Measurements from ENCODE around the gene N4BP2. TPM values are rescaled to one million over a fixed set of nuclear protein-coding genes. Genes with fewer than 3 reads are reported as not detected.

N4BP2 gene
- total and polyA plus RNA-seq, 3 experiments from 2014 or later: 10.3 to 21.1 (median 18.0) TPM

- Mint-ChIP-seq H3K36me3 (no peaks in the 10 kb centered on the region), H3K4me3 (no peak overlapping the region), H3K27me3 (peaks cover 0 to 4% of the 10 kb centered on the region in 2 donors), H3K4me1 (no peaks in the 10 kb centered on the region), H3K27ac (no peak overlapping the region), H3K9me3 (no peaks in the 10 kb centered on the region)
- DNase-seq: no peak
- Histone ChIP-seq H3K4me3 (ENCODE audit: low read length) (no peak overlapping the region), H3K27ac (ENCODE audit: low read depth, low read length) (no peak overlapping the region), H3K9me3 (ENCODE audit: low read length) (no peaks in the 10 kb centered on the region), H3K4me1 (ENCODE audit: insufficient read depth, low read length) (no peaks in the 10 kb centered on the region), H3K27me3 (ENCODE audit: insufficient read depth, low read length, poor library complexity, severe bottlenecking) (no peaks in the 10 kb centered on the region), H3K36me3 (ENCODE audit: insufficient read depth, low read length) (no peaks in the 10 kb centered on the region)
- ChIA-PET POLR2A (no interaction called here), CTCF (interaction anchor here (1.2 kb wide), 1 partner anchor 285 kb away, joined by 3 read pairs; no protein-coding TSS in a partner anchor)
Measured at GRCh38 chr4:40040908-40041307, 15.7 kb upstream of the N4BP2 start.

GRCh38 chr4:40043786-40044185 lies 12.9 kb upstream of the N4BP2 start:
- Histone ChIP-seq H3K4me3 (ENCODE audit: low read length) (no peak overlapping the region), H3K4me1 (ENCODE audit: insufficient read depth, low read length) (no peaks in the 10 kb centered on the region), H3K27me3 (ENCODE audit: insufficient read depth, low read length, poor library complexity, severe bottlenecking) (no peaks in the 10 kb centered on the region), H3K9me3 (ENCODE audit: low read length) (no peaks in the 10 kb centered on the region), H3K36me3 (ENCODE audit: insufficient read depth, low read length) (no peaks in the 10 kb centered on the region), H3K27ac (ENCODE audit: low read depth, low read length) (no peak overlapping the region)
- CTCF ChIA-PET: no interaction called here
- no peak overlapping the region for H3K4me3 Mint-ChIP-seq
- no peak overlapping the region for H3K27ac Mint-ChIP-seq
- H3K36me3 Mint-ChIP-seq: no peaks in the 10 kb centered on the region
- POLR2A ChIA-PET: no interaction called here
- no peaks in the 10 kb centered on the region for H3K9me3 Mint-ChIP-seq
- no peaks in the 10 kb centered on the region for H3K27me3 Mint-ChIP-seq
- no peak for DNase-seq
- peaks cover 3 to 5% (median 4%) of the 10 kb centered on the region in 3 donors for H3K4me1 Mint-ChIP-seq

GRCh38 chr4:40046311-40046980 lies 10.2 kb upstream of the N4BP2 start:
- ChIA-PET CTCF (interaction anchor here (1.4 kb wide), 2 partner anchors 10 to 279 kb away, joined by 5 to 7 read pairs; partner anchors contain the start of gene N4BP2), POLR2A (interaction anchor here (0.6 to 1.4 kb wide), 2 partner anchors 8 to 10 kb away, joined by 6 to 8 read pairs; no protein-coding TSS in a partner anchor)
- DNase-seq: no peak
- H3K9me3 ChIP-seq (ENCODE audit: low read length): no peaks in the 10 kb centered on the region
- no peak overlapping the region for H3K4me3 Mint-ChIP-seq
- H3K36me3 ChIP-seq (ENCODE audit: insufficient read depth, low read length): no peaks in the 10 kb centered on the region
- H3K4me1 Mint-ChIP-seq: peaks cover 3 to 5% (median 4%) of the 10 kb centered on the region in 3 donors
- H3K4me1 ChIP-seq (ENCODE audit: insufficient read depth, low read length): no peaks in the 10 kb centered on the region
- no peaks in the 10 kb centered on the region for H3K36me3 Mint-ChIP-seq
- no peak overlapping the region for H3K4me3 ChIP-seq (ENCODE audit: low read length)
- H3K27me3 Mint-ChIP-seq: no peaks in the 10 kb centered on the region
- no peak overlapping the region for H3K27ac ChIP-seq (ENCODE audit: low read depth, low read length)
- H3K9me3 Mint-ChIP-seq: no peaks in the 10 kb centered on the region
- H3K27ac Mint-ChIP-seq: peak overlapping the region in 3 of 8 donors; percentile 12 to 86 (median 52)
- no peaks in the 10 kb centered on the region for H3K27me3 ChIP-seq (ENCODE audit: insufficient read depth, low read length, poor library complexity, severe bottlenecking)

GRCh38 chr4:40053161-40053560 lies 3.5 kb upstream of the N4BP2 start:
- ChIA-PET POLR2A (interaction anchor here (0.7 kb wide), 1 partner anchor 78 kb away, joined by 5 read pairs; no protein-coding TSS in a partner anchor), CTCF (interaction anchor here (0.7 to 0.9 kb wide), 2 partner anchors 260 to 584 kb away, joined by 3 read pairs; no protein-coding TSS in a partner anchor)
- no peak overlapping the region for H3K4me3 ChIP-seq (ENCODE audit: low read length)
- H3K27me3 Mint-ChIP-seq: no peaks in the 10 kb centered on the region
- peaks cover 0 to 9% (median 0%) of the 10 kb centered on the region in 3 donors for H3K36me3 Mint-ChIP-seq
- DNase-seq: no peak
- peaks cover 14% of the 10 kb centered on the region for H3K4me1 ChIP-seq (ENCODE audit: insufficient read depth, low read length)
- H3K9me3 Mint-ChIP-seq: no peaks in the 10 kb centered on the region
- H3K27me3 ChIP-seq (ENCODE audit: insufficient read depth, low read length, poor library complexity, severe bottlenecking): no peaks in the 10 kb centered on the region
- H3K36me3 ChIP-seq (ENCODE audit: insufficient read depth, low read length): no peaks in the 10 kb centered on the region
- H3K27ac Mint-ChIP-seq: no peak overlapping the region
- peaks cover 15 to 22% (median 17%) of the 10 kb centered on the region in 3 donors for H3K4me1 Mint-ChIP-seq
- no peak overlapping the region for H3K27ac ChIP-seq (ENCODE audit: low read depth, low read length)
- H3K4me3 Mint-ChIP-seq: peak overlapping the region in 1 of 7 donors; percentile 49
- no peaks in the 10 kb centered on the region for H3K9me3 ChIP-seq (ENCODE audit: low read length)

GRCh38 chr4:40055511-40055862 lies 1.2 kb upstream of the N4BP2 start:
- H3K4me1 Mint-ChIP-seq: peaks cover 27 to 39% (median 32%) of the 10 kb centered on the region in 3 donors
- Histone ChIP-seq H3K36me3 (ENCODE audit: insufficient read depth, low read length) (no peaks in the 10 kb centered on the region), H3K9me3 (ENCODE audit: low read length) (no peaks in the 10 kb centered on the region), H3K27me3 (ENCODE audit: insufficient read depth, low read length, poor library complexity, severe bottlenecking) (no peaks in the 10 kb centered on the region), H3K4me3 (ENCODE audit: low read length) (peak overlapping the region; percentile 69), H3K27ac (ENCODE audit: low read depth, low read length) (peak overlapping the region; percentile 83), H3K4me1 (ENCODE audit: insufficient read depth, low read length) (peaks cover 21% of the 10 kb centered on the region)
- no peaks in the 10 kb centered on the region for H3K9me3 Mint-ChIP-seq
- H3K36me3 Mint-ChIP-seq: peaks cover 0 to 9% (median 0%) of the 10 kb centered on the region in 3 donors
- ChIA-PET POLR2A (interaction anchor here (1.9 kb wide), 2 partner anchors 254 to 270 kb away, joined by 7 to 13 read pairs; no protein-coding TSS in a partner anchor), CTCF (interaction anchor here (1.1 to 4.8 kb wide), 14 partner anchors 20 to 842 kb away, joined by 3 to 45 read pairs (median 6); no protein-coding TSS in a partner anchor)
- no peak for DNase-seq
- no peaks in the 10 kb centered on the region for H3K27me3 Mint-ChIP-seq
- peak overlapping the region; percentile 84 to 98 (median 92) for H3K27ac Mint-ChIP-seq
- peak overlapping the region; percentile 81 to 98 (median 89) for H3K4me3 Mint-ChIP-seq

- DNase-seq: peak; percentile 35 to 70 (median 51)
- Histone ChIP-seq H3K36me3 (ENCODE audit: insufficient read depth, low read length) (no peaks in the 10 kb centered on the region), H3K4me3 (ENCODE audit: low read length) (peak overlapping the region; percentile 69), H3K27ac (ENCODE audit: low read depth, low read length) (peak overlapping the region; percentile 83), H3K4me1 (ENCODE audit: insufficient read depth, low read length) (peaks cover 21% of the 10 kb centered on the region), H3K9me3 (ENCODE audit: low read length) (no peaks in the 10 kb centered on the region), H3K27me3 (ENCODE audit: insufficient read depth, low read length, poor library complexity, severe bottlenecking) (no peaks in the 10 kb centered on the region)
- H3K4me3 Mint-ChIP-seq: peak overlapping the region; percentile 82 to 98 (median 91)
- H3K4me1 Mint-ChIP-seq: peaks cover 27 to 39% (median 32%) of the 10 kb centered on the region in 3 donors
- ChIA-PET POLR2A (interaction anchor here (0.6 to 1.9 kb wide), 6 partner anchors 9 to 269 kb away, joined by 3 to 13 read pairs (median 5); no protein-coding TSS in a partner anchor), CTCF (interaction anchor here (0.7 to 4.8 kb wide), 26 partner anchors 10 to 841 kb away, joined by 3 to 45 read pairs (median 4); partner anchors contain the start of gene RHOH)
- peaks cover 0 to 12% (median 0%) of the 10 kb centered on the region in 3 donors for H3K36me3 Mint-ChIP-seq
- no peaks in the 10 kb centered on the region for H3K9me3 Mint-ChIP-seq
- peak overlapping the region; percentile 85 to 98 (median 94) for H3K27ac Mint-ChIP-seq
- H3K27me3 Mint-ChIP-seq: no peaks in the 10 kb centered on the region
Measured at GRCh38 chr4:40055863-40056715, 561 bp upstream of the N4BP2 start.

- Histone ChIP-seq H3K4me3 (ENCODE audit: low read length) (peak overlapping the region; percentile 96), H3K9me3 (ENCODE audit: low read length) (no peaks in the 10 kb centered on the region), H3K4me1 (ENCODE audit: insufficient read depth, low read length) (peaks cover 21% of the 10 kb centered on the region), H3K27ac (ENCODE audit: low read depth, low read length) (peak overlapping the region; percentile 81), H3K27me3 (ENCODE audit: insufficient read depth, low read length, poor library complexity, severe bottlenecking) (no peaks in the 10 kb centered on the region), H3K36me3 (ENCODE audit: insufficient read depth, low read length) (no peaks in the 10 kb centered on the region)
- ChIA-PET POLR2A (interaction anchor here (0.5 to 0.7 kb wide), 5 partner anchors 9 to 530 kb away, joined by 3 to 4 read pairs (median 3); partner anchors contain the start of gene UGDH), CTCF (interaction anchor here (0.7 to 4.8 kb wide), 6 partner anchors 60 to 272 kb away, joined by 3 to 45 read pairs (median 8); no protein-coding TSS in a partner anchor)
- Mint-ChIP-seq H3K4me1 (peaks cover 27 to 45% (median 35%) of the 10 kb centered on the region in 3 donors), H3K4me3 (peak overlapping the region; percentile 89 to 98 (median 95)), H3K27me3 (no peaks in the 10 kb centered on the region), H3K36me3 (peaks cover 4 to 17% (median 6%) of the 10 kb centered on the region in 3 donors), H3K27ac (peak overlapping the region; percentile 87 to 99 (median 95)), H3K9me3 (no peaks in the 10 kb centered on the region)
- peak; percentile 37 to 81 (median 71) for DNase-seq
Measured at GRCh38 chr4:40057586-40058091, 989 bp downstream of the N4BP2 start.

All from CD8-positive, alpha-beta memory T cell (primary cell).